ENCODE data around the gene FTSJ3. TPM values are rescaled to one million over a fixed set of nuclear protein-coding genes. Genes with fewer than 3 reads are reported as not detected.

The FTSJ3 gene
- total RNA-seq, 1 donor from 2014 or later = 85.1 TPM

GRCh38 chr17:63790057-63790456 is 37.4 kb downstream of the FTSJ3 start:
- Mint-ChIP-seq H3K27me3 (no peaks in the 10 kb centered on the region), H3K4me1 (peaks cover 2% of the 10 kb centered on the region), H3K27ac (no peak overlapping the region), H3K4me3 (no peak overlapping the region), H3K9me3 (no peaks in the 10 kb centered on the region), H3K36me3 (ENCODE audit: low read depth) (peaks cover 66% of the 10 kb centered on the region)
- DNase-seq (no peak), ATAC-seq (ENCODE audit: low read depth) (no peak)
- CTCF ChIA-PET = no interaction called here
- intact Hi-C loops (cut with micrococcal nuclease) = no loop called here
- POLR2A ChIA-PET = interaction anchor here (1.2 kb wide), 1 partner anchor 16 kb away, joined by 3 read pairs; the partner anchor contains the start of genes CCDC47 and DDX42
- TF ChIP-seq CTCF (IDR thresholded peaks at IDR 0.05) = no peak

DNA sequence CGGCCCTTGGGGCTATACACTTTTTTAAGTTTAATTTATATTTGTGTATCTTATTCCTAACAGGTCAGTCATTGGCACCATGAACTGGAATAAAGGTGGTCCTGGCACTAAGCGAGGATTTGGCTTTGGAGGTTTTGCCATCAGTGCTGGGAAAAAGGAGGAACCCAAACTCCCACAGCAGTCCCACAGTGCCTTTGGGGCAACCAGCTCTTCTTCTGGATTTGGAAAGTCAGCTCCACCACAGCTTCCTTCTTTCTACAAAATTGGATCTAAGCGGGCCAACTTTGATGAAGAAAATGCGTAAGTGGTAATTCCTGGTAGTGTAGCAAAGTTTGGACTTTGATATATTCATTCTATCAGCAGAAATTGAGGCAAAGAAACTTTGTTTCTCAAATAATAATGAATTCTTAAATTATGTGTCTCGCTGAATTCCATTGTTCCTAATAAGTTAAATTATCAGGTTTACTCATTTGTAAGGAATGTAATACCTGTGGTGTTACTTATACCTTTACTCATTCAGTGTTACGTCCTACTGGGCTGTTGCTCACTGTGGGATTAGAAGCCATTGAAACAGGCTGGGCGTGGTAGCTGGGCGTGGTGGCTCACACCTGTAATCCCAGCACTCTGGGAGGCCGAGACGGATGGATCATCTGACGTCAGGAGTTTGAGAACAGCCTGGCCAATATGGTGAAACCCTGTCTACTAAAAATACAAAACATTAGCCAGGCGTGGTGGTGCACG is 40.3 kb downstream of the FTSJ3 start:
- ATAC-seq (ENCODE audit: low read depth) (no peak), DNase-seq (no peak)
- peaks cover 21% of the 10 kb centered on the region for H3K4me1 Mint-ChIP-seq
- intact Hi-C loops (cut with micrococcal nuclease) = no loop called here
- H3K36me3 Mint-ChIP-seq (ENCODE audit: low read depth) = peaks cover 64% of the 10 kb centered on the region
- ChIA-PET POLR2A (interaction anchor here (1.6 kb wide), 1 partner anchor 14 kb away, joined by 5 read pairs; the partner anchor contains the start of genes CCDC47 and DDX42), CTCF (no interaction called here)
- H3K27me3 Mint-ChIP-seq = no peaks in the 10 kb centered on the region
- TF ChIP-seq CTCF (IDR thresholded peaks at IDR 0.05) = no peak
- no peak overlapping the region for H3K4me3 Mint-ChIP-seq
- no peak overlapping the region for H3K27ac Mint-ChIP-seq
- H3K9me3 Mint-ChIP-seq = no peaks in the 10 kb centered on the region

- CTCF ChIA-PET = no interaction called here
- Mint-ChIP-seq H3K36me3 (ENCODE audit: low read depth) (peaks cover 66% of the 10 kb centered on the region), H3K4me1 (peaks cover 24% of the 10 kb centered on the region), H3K27me3 (no peaks in the 10 kb centered on the region), H3K4me3 (no peak overlapping the region), H3K27ac (no peak overlapping the region), H3K9me3 (no peaks in the 10 kb centered on the region)
- ATAC-seq (ENCODE audit: low read depth) (no peak), DNase-seq (no peak)
- POLR2A ChIA-PET = interaction anchor here (0.9 to 1.6 kb wide), 2 partner anchors 13 to 88 kb away, joined by 4 to 5 read pairs; partner anchors contain the start of genes CCDC47 and DDX42
- intact Hi-C loops (cut with micrococcal nuclease) = no loop called here
- TF ChIP-seq CTCF (IDR thresholded peaks at IDR 0.05) = no peak
Observed at GRCh38 chr17:63786117-63786516, 41.3 kb downstream of the FTSJ3 start.

DNA sequence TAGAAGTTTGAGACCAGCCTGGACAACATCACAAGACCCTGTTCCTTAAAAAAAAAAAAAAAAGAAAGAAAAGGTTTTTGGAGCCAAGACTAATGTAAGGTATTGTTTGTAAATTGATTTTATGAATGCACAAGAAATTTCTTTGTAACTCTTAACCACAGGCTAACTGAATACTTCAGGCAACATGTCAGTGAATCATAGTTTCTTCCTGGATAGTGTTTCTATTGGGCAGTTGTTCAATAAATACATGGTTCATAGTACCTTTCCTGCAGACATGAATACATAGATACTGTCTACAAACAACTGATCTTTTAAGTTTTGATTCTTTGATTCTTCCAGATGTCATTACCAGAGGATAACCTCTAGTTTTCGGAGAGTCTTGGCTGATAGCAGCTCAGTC is 41.9 kb downstream of the FTSJ3 start:
- Mint-ChIP-seq H3K4me1 (peaks cover 29% of the 10 kb centered on the region), H3K27ac (no peak overlapping the region), H3K9me3 (no peaks in the 10 kb centered on the region), H3K27me3 (no peaks in the 10 kb centered on the region), H3K36me3 (ENCODE audit: low read depth) (peaks cover 69% of the 10 kb centered on the region), H3K4me3 (no peak overlapping the region)
- POLR2A ChIA-PET = interaction anchor here (1.6 kb wide), 1 partner anchor 12 kb away, joined by 5 read pairs; the partner anchor contains the start of genes CCDC47 and DDX42
- CTCF ChIA-PET = no interaction called here
- no peak for ATAC-seq (ENCODE audit: low read depth)
- TF ChIP-seq CTCF (IDR thresholded peaks at IDR 0.05) = no peak
- no peak for DNase-seq
- intact Hi-C loops (cut with micrococcal nuclease) = no loop called here

GRCh38 chr17:63783522-63783921 is 43.9 kb downstream of the FTSJ3 start:
- Mint-ChIP-seq H3K27me3 (no peaks in the 10 kb centered on the region), H3K9me3 (no peaks in the 10 kb centered on the region), H3K36me3 (ENCODE audit: low read depth) (peaks cover 72% of the 10 kb centered on the region), H3K27ac (no peak overlapping the region), H3K4me3 (no peak overlapping the region), H3K4me1 (peaks cover 38% of the 10 kb centered on the region)
- DNase-seq = no peak
- no peak for TF ChIP-seq CTCF (IDR thresholded peaks at IDR 0.05)
- ChIA-PET POLR2A (interaction anchor here (1.3 kb wide), 1 partner anchor 10 kb away, joined by 5 read pairs; the partner anchor contains the start of genes CCDC47 and DDX42), CTCF (interaction anchor here (1.2 kb wide), 1 partner anchor 9 kb away, joined by 3 read pairs; the partner anchor contains the start of gene DDX42)
- no peak for ATAC-seq (ENCODE audit: low read depth)
- intact Hi-C loops (cut with micrococcal nuclease) = no loop called here

Data from activated B cell treated with CpG ODN at 0.5 μM for 24 hours (primary cell).